ENCODE measurements around the gene CCDC127.

Gene CCDC127

GRCh38 chr5:157126-157715, 60.7 kb downstream of the CCDC127 start:
- no peak for DNase-seq (ENCODE audit: low spot score)

DNA sequence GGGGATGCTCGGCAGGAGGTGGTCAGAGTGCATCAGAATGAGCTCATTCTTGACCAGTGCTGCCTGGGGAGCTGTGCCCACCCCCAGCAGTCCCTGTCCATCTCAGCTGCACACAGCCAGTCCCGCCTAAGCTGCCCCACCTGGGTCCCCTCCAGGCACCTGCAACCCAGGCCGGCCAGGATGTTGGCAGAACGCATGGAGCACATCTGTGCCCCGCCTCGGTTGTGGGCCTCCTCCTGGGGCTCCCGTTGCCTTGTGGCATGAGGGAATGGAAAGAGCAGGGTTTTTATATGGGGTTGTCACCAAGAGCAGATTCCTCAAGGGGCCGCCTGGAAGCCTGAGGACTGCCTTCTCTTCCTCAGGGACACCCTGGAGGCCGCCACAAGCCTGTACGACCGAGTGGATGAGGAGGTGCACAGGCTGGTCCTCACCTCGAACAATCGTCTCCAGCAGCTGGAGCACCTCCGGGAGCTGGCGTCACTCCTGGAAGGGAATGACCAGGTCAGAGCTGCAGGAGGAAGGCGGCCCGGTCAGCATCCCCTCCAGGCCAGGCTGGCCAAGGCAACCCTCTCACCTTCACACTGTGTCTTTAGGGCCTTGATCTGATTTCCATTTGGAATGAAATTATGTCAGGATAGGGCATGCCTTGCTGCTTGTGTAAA, 61.4 kb downstream of the CCDC127 start:
- no peak for DNase-seq (ENCODE audit: low spot score)

DNA sequence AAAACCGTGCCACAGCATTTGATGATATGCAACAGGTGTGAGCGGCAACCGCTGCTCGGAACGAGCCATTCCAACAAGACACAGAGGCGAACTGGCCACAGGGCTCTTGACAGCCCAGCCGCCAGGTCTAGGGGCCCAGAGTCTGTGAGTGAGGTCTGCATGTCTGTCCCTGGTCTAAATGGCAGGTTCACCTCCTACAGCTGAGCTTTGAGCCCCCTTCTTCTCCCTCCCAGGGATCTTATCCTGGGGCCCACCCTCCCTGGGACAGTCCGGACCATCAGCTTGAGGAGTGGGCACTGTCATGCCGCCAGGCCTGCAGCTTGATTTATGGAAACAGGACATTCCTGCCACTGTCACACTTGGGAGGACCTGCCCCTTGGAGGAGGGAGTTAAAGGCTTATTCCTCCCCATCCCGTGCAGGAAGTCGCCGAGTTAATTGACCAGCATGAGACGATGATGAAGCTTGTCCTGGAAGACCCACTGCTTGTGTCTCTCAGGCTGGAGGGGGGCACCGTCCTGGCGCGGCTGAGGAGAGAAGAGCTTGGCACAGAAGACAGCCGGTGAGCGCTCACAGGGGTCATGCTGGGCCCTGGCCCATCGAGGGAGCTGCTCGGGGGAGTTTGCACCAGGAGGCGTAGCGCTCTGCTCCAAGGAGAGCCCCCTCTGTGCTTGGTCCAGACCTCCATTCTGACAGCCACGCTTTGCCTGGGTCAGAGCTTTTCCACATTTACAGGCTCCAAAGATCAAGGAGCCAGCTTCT, 62.1 kb downstream of the CCDC127 start:
- DNase-seq (ENCODE audit: low spot score): no peak

DNA sequence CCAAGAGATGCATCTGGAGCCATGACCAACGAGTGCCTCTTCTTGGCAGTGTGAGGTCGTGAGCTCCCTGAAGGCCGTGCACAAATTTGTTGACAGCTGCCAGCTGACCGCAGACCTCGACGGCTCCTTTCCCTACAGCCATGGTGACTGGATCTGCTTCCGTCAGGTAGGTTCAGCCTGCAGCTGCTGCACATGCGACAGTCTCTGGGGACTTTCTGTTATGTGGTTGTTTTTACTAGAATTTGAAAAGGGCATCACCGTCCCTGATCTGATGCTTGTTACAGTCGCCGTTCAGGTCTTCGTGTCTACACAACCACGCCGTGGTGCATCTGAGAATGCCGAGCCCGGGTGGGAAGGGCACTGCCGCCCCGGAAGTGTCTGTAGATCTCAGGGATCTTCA, 63.1 kb downstream of the CCDC127 start:
- no peak for DNase-seq (ENCODE audit: low spot score)

DNA sequence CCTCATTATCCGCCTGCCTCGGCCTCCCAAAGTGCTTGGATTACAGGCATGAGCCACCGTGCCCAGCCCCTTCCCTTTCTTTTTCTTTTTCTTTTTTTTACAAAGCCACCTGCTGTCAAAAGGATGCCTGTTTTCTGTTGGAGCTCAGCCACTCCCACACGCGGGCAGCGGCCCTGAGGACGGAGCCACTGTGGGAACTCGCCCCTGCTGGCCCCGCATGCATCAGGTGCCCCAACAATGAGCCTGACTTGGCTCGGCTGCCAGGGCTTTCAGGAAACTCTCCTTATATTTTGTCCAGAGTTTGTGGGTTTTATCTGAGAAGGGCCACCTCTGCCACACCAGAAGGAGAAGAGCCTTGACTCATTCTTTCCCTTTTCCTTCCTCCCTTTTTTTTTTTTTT, 63.7 kb downstream of the CCDC127 start:
- no peak for DNase-seq (ENCODE audit: low spot score)

GRCh38 chr5:153256-153655, 64.7 kb downstream of the CCDC127 start:
- DNase-seq (ENCODE audit: low spot score): no peak

DNA sequence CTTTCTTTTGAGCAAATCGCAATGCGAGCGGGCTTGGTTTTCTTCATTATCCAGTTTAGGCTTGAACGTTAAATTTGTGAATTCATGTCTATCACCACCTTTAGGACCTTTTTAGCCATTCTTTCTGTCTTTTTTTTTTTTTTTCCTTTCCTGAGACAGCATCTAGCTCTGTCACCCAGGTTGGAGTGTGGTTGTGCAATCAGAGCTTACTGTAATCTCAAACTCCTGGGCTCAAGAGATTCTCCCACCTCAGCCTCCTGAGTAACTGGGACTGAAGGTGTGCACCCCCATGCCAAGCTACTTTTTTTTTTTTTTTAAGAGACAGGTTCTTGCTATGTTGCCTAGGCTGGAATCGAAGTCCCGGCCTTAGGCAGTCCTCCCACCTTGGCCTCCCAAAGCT, 65.9 kb downstream of the CCDC127 start:
- DNase-seq (ENCODE audit: low spot score): no peak

DNA sequence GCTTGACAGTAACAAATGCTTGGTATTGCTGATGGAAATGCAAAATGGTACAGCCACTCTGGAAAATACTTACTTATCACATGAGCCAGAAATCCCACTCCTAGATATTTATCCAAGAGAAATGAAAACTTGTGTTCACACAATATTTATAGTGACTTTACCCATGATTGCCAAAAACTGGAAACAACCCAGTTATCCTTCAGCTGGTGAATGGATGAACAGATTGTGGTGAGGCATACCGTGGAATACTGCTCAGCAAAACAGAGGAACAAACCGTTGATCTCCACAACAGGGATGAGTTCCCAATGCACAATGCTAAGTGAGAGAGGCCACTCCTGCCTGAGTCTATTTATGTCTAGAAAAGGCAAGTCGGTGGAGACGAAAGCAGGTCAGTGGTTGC, 67.2 kb downstream of the CCDC127 start:
- no peak for DNase-seq (ENCODE audit: low spot score)

DNA sequence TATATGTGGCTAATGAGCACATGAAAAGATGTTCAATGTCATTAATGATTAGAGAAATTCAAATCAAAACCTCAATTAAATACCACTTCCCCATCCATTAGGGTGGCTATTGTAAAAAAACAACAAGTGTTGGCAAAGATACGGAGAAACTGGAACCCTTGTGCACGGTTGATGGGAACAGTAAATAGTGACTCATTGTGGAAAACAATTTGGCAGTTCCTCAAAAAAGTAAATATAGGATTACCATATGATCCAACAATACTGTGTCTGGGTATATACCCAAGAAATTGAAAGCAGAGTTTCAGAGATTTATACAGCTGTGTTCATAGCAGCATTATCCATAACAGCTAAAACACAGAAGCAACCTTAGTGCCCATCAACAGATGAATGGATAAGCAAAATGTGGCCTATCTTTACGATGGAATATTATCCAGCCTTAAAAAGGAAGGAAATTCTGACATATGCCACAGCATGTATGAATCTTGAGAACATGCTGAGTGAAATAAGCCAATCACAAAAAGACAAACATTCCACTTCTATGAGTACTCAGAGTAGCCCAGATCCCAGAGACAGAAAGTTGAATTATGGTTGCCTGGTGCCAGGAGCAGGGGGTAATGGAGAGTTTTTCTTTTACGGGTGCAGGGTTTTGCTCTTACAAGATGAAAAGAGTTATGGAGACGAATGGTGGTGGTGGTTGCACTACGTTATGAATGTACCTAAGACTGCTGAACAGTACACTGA, 68.0 kb downstream of the CCDC127 start:
- no peak for DNase-seq (ENCODE audit: low spot score)

- no peak for DNase-seq (ENCODE audit: low spot score)
These were observed 70.2 kb downstream of the CCDC127 start for GRCh38 chr5:147751-148150.

Measured in hematopoietic multipotent progenitor cell treated with erythropoietin and hydrocortisone succinate and interleukin-3 and kit ligand, for 15 days (in vitro differentiated cells).